Chondrocyte (in vitro differentiated cells): ENCODE results near the gene TRAF6. TPM values are rescaled to one million over a fixed set of nuclear protein-coding genes. Genes with fewer than 3 reads are reported as not detected.
"Not testable (repeated sequence)": the region's sequence is repeated elsewhere in the genome, so short reads cannot be mapped to it uniquely, and the experiment has no call there.

Source experiments
- DNase-seq: peaks from one replicate; pipeline ENCODE4 v3.0.0; 2021; ENCODE audit warnings: mixed read lengths, low spot score
- H3K27ac Mint-ChIP-seq: one replicate; pipeline ENCODE4 v1.8.0; 2021; ENCODE audit warnings: mild to moderate bottlenecking, moderate library complexity, mixed read lengths; ENCODE audit not compliant: unreplicated experiment
- H3K27me3 Mint-ChIP-seq: 2 replicates; pipeline ENCODE4 v1.8.0; 2021; ENCODE audit warnings: low read depth, mixed read lengths
- H3K36me3 Mint-ChIP-seq: 2 replicates; pipeline ENCODE4 v1.8.0; 2021; ENCODE audit warnings: low read depth, mixed read lengths
- H3K4me1 Mint-ChIP-seq: 2 replicates; pipeline ENCODE4 v1.8.0; 2021; ENCODE audit warnings: low read depth, mild to moderate bottlenecking, mixed read lengths
- H3K4me3 Mint-ChIP-seq: one replicate; pipeline ENCODE4 v1.8.0; 2021; ENCODE audit warnings: mild to moderate bottlenecking, moderate library complexity, mixed read lengths; ENCODE audit not compliant: unreplicated experiment
- H3K9me3 Mint-ChIP-seq: 2 replicates; pipeline ENCODE4 v1.8.0; 2021; ENCODE audit warnings: low read depth, mixed read lengths
- CTCF ChIP-seq: fragments of 200-600 bp; sonication (generic); IDR thresholded peaks from 2 replicates; pipeline ENCODE4 v1.5.0; 2021; ENCODE audit warnings: antibody characterized with exemption, mild to moderate bottlenecking, moderate library complexity
- total RNA-seq: library from RNA; stranded (reverse); gene quantifications from 3 replicates; pipeline ENCODE4 v1.2.1, GENCODE V29; 2021

The TRAF6 gene
- total RNA-seq, 1 donor from 2014 or later: 15.2 TPM

GRCh38 chr11:36513965-36514364, 3.9 kb upstream of the TRAF6 start:
- Mint-ChIP-seq H3K36me3 (peaks cover 4% of the 10 kb centered on the region), H3K27ac (no peak overlapping the region), H3K4me1 (peaks cover 11% of the 10 kb centered on the region), H3K27me3 (peaks cover 7% of the 10 kb centered on the region), H3K9me3 (peaks cover 9% of the 10 kb centered on the region), H3K4me3 (no peak overlapping the region)
- no peak for DNase-seq
- TF ChIP-seq CTCF: no peak

GRCh38 chr11:36512016-36512415, 1.9 kb upstream of the TRAF6 start:
- Mint-ChIP-seq H3K27me3 (peaks cover 4% of the 10 kb centered on the region), H3K27ac (no peak overlapping the region), H3K4me1 (peaks cover 23% of the 10 kb centered on the region), H3K9me3 (peaks cover 9% of the 10 kb centered on the region), H3K36me3 (peaks cover 4% of the 10 kb centered on the region), H3K4me3 (no peak overlapping the region)
- TF ChIP-seq CTCF: no peak
- DNase-seq: no peak

GRCh38 chr11:36511062-36511461, 990 bp upstream of the TRAF6 start:
- H3K27ac Mint-ChIP-seq, H3K36me3 Mint-ChIP-seq, DNase-seq, H3K9me3 Mint-ChIP-seq, H3K27me3 Mint-ChIP-seq: not testable (repeated sequence)
- peaks cover 31% of the 10 kb centered on the region for H3K4me1 Mint-ChIP-seq
- peak overlapping the region; percentile 100 for H3K4me3 Mint-ChIP-seq

GRCh38 chr11:36510594-36510942, 496 bp upstream of the TRAF6 start:
- peaks cover 36% of the 10 kb centered on the region for H3K4me1 Mint-ChIP-seq
- H3K27me3 Mint-ChIP-seq: peaks cover 2% of the 10 kb centered on the region
- no peak for DNase-seq
- no peak for TF ChIP-seq CTCF
- H3K36me3 Mint-ChIP-seq: peaks cover 4% of the 10 kb centered on the region
- H3K4me3 Mint-ChIP-seq: peak overlapping the region; percentile 100
- peak overlapping the region; percentile 100 for H3K27ac Mint-ChIP-seq
- H3K9me3 Mint-ChIP-seq: peaks cover 9% of the 10 kb centered on the region

GRCh38 chr11:36509201-36509639, 852 bp downstream of the TRAF6 start:
- Mint-ChIP-seq H3K4me3 (peak overlapping the region; percentile 100), H3K9me3 (peaks cover 6% of the 10 kb centered on the region), H3K4me1 (peaks cover 45% of the 10 kb centered on the region), H3K27ac (peak overlapping the region; percentile 100), H3K27me3 (peaks cover 2% of the 10 kb centered on the region), H3K36me3 (peaks cover 7% of the 10 kb centered on the region)
- DNase-seq: no peak
- no peak for TF ChIP-seq CTCF

- Mint-ChIP-seq H3K27ac (peak overlapping the region; percentile 100), H3K4me3 (peak overlapping the region; percentile 100)
Observed at GRCh38 chr11:36508743-36509142, 1.3 kb downstream of the TRAF6 start.

More at GRCh38 chr11:36508743-36509142, 1.3 kb downstream of the TRAF6 start:
- Mint-ChIP-seq H3K27me3 (no peaks in the 10 kb centered on the region), H3K9me3 (peaks cover 1% of the 10 kb centered on the region), H3K4me1 (peaks cover 49% of the 10 kb centered on the region), H3K36me3 (peaks cover 4% of the 10 kb centered on the region)
- no peak for DNase-seq
- TF ChIP-seq CTCF: no peak
